ENCODE measurements around the gene UGDH. TPM values are rescaled to one million over a fixed set of nuclear protein-coding genes. Genes with fewer than 3 reads are reported as not detected.

The UGDH gene
- total and polyA plus RNA-seq, 10 of the 15 experiments (the other 5 are each of a cell fraction or from before 2014, with no cell fraction given): 11.1 to 60.3 (median 26.8) TPM

GRCh38 chr4:39494354-39494753 lies 32.9 kb downstream of the UGDH start (continued):
- TF ChIP-seq TCF3 (IDR thresholded peaks at IDR 0.05; ENCODE audit: borderline replicate concordance, insufficient read depth, low read depth, low read length): no peak
- TF ChIP-seq HDAC2 (IDR thresholded peaks at IDR 0.05): no peak
- TF ChIP-seq SPI1 (IDR thresholded peaks at IDR 0.05; ENCODE audit: borderline replicate concordance, insufficient read depth, low read depth, low read length): no peak
- TF ChIP-seq CREM (IDR thresholded peaks at IDR 0.05; ENCODE audit: low read depth): no peak
- no peak for TF ChIP-seq ZBTB33 (IDR thresholded peaks at IDR 0.05)

DNA sequence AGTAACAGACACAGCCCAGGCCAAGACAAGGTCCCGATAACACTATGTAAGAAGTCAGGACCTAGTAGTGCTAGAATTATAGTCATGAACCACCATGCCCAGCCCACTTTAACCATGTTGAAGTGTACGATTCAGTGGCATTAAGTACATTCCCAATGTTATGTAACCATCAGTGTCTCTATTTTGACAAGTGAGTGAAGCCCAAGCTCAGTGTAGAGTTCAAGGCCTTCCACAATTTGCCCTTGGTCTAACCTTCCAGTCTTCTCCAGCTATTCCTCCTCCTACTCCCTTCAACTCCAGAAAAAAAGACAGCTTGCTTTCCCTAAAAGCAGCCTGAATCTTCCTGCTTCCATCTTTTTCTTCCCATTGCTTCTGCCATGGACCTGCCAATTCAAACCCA lies 36.9 kb downstream of the UGDH start:
- Histone ChIP-seq H3K4me1 (ENCODE audit: control insufficient read depth, insufficient read depth, low read length) (no peaks in the 10 kb centered on the region), H3K9ac (ENCODE audit: control insufficient read depth, insufficient read depth, low read length) (no peak overlapping the region), H2AFZ (ENCODE audit: control insufficient read depth, low read depth, low read length) (no peak overlapping the region), H3K79me2 (ENCODE audit: control insufficient read depth, insufficient read depth, low read length) (no peaks in the 10 kb centered on the region), H3K4me2 (ENCODE audit: control insufficient read depth, insufficient read depth) (no peak overlapping the region), H3K27ac (ENCODE audit: control insufficient read depth, insufficient read depth) (no peak overlapping the region), H3K27me3 (replicated peaks in 1 of 2; ENCODE audit: control insufficient read depth in 2 of 2, insufficient read depth in 2 of 2, low read length in 1 of 2) (no peaks in the 10 kb centered on the region), H3K36me3 (ENCODE audit: control insufficient read depth in 2 of 2, insufficient read depth in 2 of 2, low read length in 1 of 2) (no peaks in the 10 kb centered on the region), H4K20me1 (ENCODE audit: control insufficient read depth, insufficient read depth) (no peaks in the 10 kb centered on the region), H3K9me3 (replicated peaks; ENCODE audit: control insufficient read depth, insufficient read depth, low read length) (no peaks in the 10 kb centered on the region), H3K4me3 (no peak overlapping the region)
- ATAC-seq: no peak
- ChIA-PET RAD21 (ENCODE audit: unreplicated experiment) (no interaction called here), POLR2A (no interaction called here), SMC1A (ENCODE audit: uncharacterized antibody, unreplicated experiment) (no interaction called here), CTCF (no interaction called here)
- BruUV-seq (replicated peaks): no TSS peak
- 54% methylated on average over 2 of the region's 2 CpGs for WGBS (ENCODE audit: insufficient coverage, insufficient replicate concordance, low lambda C conversion rate, missing lambda C conversion rate)
- intact Hi-C loops (cut with micrococcal nuclease; ENCODE audit: unreplicated experiment) (no loop called here), in situ Hi-C loops (cut with MboI) (no loop called here)
- FAIRE-seq: no peak
- no peak for DNase-seq (ENCODE audit: low read depth, low spot score)
- TF ChIP-seq ASH2L (IDR thresholded peaks at IDR 0.05; ENCODE audit: borderline replicate concordance, low read depth): no peak
- TF ChIP-seq ZSCAN29 (IDR thresholded peaks at IDR 0.05): no peak
- TF ChIP-seq NFIC (IDR thresholded peaks at IDR 0.05; ENCODE audit: low read depth, low read length): no peak
- TF ChIP-seq RAD51 (IDR thresholded peaks at IDR 0.05): no peak
- no peak for TF ChIP-seq HDAC6 (IDR thresholded peaks at IDR 0.05; ENCODE audit: unreplicated experiment)

All from GM12878 (cell line).